IPS-15b (cell line): ENCODE results near the gene FUT8.
"Not testable (repeated sequence)": the region's sequence is repeated elsewhere in the genome, so short reads cannot be mapped to it uniquely, and the experiment has no call there.

Experiments used
- H3K27me3 ChIP-seq: one replicate; pipeline ENCODE4 v1.6.1; 2013; ENCODE audit warnings: low read length; ENCODE audit not compliant: control insufficient read depth, insufficient read depth
- H3K36me3 ChIP-seq: one replicate; pipeline ENCODE4 v1.6.1; 2013; ENCODE audit warnings: low read length; ENCODE audit not compliant: control insufficient read depth, insufficient read depth
- H3K4me1 ChIP-seq: one replicate; pipeline ENCODE4 v1.6.1; 2013; ENCODE audit warnings: mild to moderate bottlenecking, low read length; ENCODE audit not compliant: control insufficient read depth, insufficient read depth
- H3K4me3 ChIP-seq: one replicate; pipeline ENCODE4 v1.5.1; 2013; ENCODE audit warnings: low read depth, low read length
- H3K9ac ChIP-seq: one replicate; pipeline ENCODE4 v1.6.1; 2013; ENCODE audit warnings: low read depth, mild to moderate bottlenecking, low read length
- H3K9me3 ChIP-seq: one replicate; pipeline ENCODE4 v1.6.1; 2013; ENCODE audit warnings: mild to moderate bottlenecking, low read length; ENCODE audit not compliant: control insufficient read depth, insufficient read depth

FUT8 gene

GRCh38 chr14:65421201-65421981 is 8.9 kb downstream of the FUT8 start:
- no peaks in the 10 kb centered on the region for H3K27me3 ChIP-seq

GRCh38 chr14:65422088-65422834 is 9.7 kb downstream of the FUT8 start:
- H3K9me3 ChIP-seq = no peaks in the 10 kb centered on the region
- no peak overlapping the region for H3K9ac ChIP-seq
- H3K4me3 ChIP-seq = no peak overlapping the region
- no peaks in the 10 kb centered on the region for H3K4me1 ChIP-seq
- no peaks in the 10 kb centered on the region for H3K27me3 ChIP-seq
- H3K36me3 ChIP-seq = no peaks in the 10 kb centered on the region

More at GRCh38 chr14:65421201-65421981, 8.9 kb downstream of the FUT8 start:
- no peak overlapping the region for H3K4me3 ChIP-seq
- no peaks in the 10 kb centered on the region for H3K9me3 ChIP-seq
- H3K9ac ChIP-seq = no peak overlapping the region
- no peaks in the 10 kb centered on the region for H3K36me3 ChIP-seq
- H3K4me1 ChIP-seq = no peaks in the 10 kb centered on the region

DNA sequence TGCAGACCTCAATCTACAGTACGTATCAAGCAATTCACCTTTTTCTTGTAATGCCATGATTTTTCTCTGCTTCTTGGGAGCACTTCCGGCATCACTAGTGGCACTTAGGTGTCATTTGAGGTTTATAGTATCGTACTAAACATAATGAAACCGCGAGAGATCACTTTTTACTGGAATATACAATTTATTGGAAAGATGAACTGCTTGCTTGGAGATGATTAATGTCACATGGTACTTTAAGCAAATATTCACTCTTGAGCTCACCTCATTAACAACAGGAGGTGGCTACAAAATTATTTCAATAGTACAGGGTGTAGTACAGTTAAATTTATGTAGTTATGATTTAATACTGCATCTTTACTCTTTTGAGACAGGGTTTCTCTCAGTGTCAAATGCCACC is 11.5 kb downstream of the FUT8 start:
- no peaks in the 10 kb centered on the region for H3K27me3 ChIP-seq
- no peaks in the 10 kb centered on the region for H3K4me1 ChIP-seq
- no peaks in the 10 kb centered on the region for H3K36me3 ChIP-seq
- no peak overlapping the region for H3K9ac ChIP-seq
- H3K4me3 ChIP-seq = no peak overlapping the region
- H3K9me3 ChIP-seq = no peaks in the 10 kb centered on the region

DNA sequence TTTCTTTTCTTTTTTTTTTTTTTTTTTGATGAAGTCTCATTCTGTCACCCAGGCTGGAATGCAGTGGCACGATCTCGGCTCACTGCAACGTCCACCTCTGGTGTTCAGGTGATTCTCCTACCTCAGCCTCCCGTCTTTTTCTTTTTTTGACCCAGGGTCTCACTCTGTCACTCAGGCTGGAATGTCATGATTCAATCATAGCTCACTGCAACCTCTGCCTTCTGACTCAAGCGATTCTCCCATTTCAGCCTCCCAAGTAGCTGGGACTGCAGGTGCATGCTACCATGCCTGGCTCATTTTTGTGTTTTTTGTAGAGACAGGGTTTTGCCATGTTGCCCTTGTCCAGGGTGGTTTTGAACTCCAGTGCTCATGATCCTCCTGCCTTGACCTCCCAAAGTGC is 12.0 kb downstream of the FUT8 start:
- no peaks in the 10 kb centered on the region for H3K36me3 ChIP-seq
- no peak overlapping the region for H3K4me3 ChIP-seq
- H3K27me3 ChIP-seq = no peaks in the 10 kb centered on the region
- no peaks in the 10 kb centered on the region for H3K4me1 ChIP-seq
- no peak overlapping the region for H3K9ac ChIP-seq
- H3K9me3 ChIP-seq = no peaks in the 10 kb centered on the region

GRCh38 chr14:65425885-65426284 is 13.4 kb downstream of the FUT8 start:
- H3K9ac ChIP-seq = no peak overlapping the region
- H3K4me3 ChIP-seq = no peak overlapping the region
- H3K27me3 ChIP-seq = no peaks in the 10 kb centered on the region
- no peaks in the 10 kb centered on the region for H3K4me1 ChIP-seq
- no peaks in the 10 kb centered on the region for H3K9me3 ChIP-seq
- H3K36me3 ChIP-seq = no peaks in the 10 kb centered on the region

DNA sequence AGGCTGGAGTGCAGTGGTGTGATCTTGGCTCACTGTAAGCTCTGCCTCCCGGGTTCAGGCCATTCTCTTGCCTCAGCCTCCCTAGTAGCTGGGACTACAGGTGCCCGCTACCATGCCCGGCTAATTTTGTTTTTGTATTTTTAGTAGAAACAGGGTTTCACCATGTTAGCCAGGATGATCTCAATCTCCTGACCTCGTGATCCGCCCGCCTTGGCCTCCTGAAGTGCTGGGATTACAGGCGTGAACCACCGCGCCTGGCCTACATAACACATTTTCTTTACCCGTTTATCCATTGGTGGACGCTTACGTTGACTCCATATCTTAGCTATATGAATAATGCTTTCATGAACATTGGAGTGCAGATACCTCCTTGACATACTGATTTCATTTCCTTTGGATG is 14.4 kb downstream of the FUT8 start:
- not testable (repeated sequence) for H3K36me3 ChIP-seq, H3K9ac ChIP-seq, H3K9me3 ChIP-seq, H3K4me3 ChIP-seq, H3K4me1 ChIP-seq, H3K27me3 ChIP-seq

DNA sequence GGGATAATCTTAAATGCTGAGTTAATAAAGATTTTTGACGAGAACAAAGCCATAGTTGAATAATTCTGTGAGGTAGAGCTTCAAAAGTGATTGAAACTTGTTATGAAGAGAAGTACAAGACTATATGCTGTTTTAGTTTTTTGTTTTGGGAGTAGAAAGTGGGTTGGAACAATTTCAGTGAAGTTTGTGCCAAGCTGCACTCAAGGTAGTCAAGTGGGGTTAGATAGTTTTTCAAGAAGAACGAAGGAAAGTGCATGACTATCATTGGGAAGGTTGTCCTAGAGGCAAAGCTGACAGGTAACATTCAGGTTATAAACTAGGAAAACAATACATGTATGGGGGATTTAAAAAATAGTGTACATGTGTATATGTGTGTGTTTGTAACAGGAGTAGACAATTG is 16.2 kb downstream of the FUT8 start:
- no peaks in the 10 kb centered on the region for H3K9me3 ChIP-seq
- H3K4me3 ChIP-seq = no peak overlapping the region
- no peaks in the 10 kb centered on the region for H3K36me3 ChIP-seq
- peaks cover 7% of the 10 kb centered on the region for H3K4me1 ChIP-seq
- no peak overlapping the region for H3K9ac ChIP-seq
- H3K27me3 ChIP-seq = no peaks in the 10 kb centered on the region

DNA sequence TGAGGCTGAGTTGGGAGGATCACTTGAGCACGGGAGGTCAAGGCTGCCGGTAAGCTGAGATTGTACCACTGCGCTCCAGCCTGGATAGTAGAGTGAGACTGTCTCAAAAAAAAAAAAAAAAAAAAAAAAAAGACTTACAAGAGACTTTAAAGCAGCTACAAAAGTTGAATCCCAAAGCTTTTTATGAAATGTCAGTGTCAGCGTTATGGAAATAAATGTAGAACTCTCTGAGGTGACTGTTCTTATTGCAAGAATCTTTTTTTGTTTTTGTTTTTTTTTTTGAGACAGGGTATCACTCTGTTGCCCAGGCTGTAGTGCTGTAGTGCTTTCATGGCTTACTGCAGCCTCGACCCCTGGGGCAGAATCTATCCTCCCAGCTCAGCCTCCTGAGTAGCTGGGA is 17.2 kb downstream of the FUT8 start:
- no peak overlapping the region for H3K4me3 ChIP-seq
- peaks cover 14% of the 10 kb centered on the region for H3K4me1 ChIP-seq
- H3K36me3 ChIP-seq = no peaks in the 10 kb centered on the region
- H3K27me3 ChIP-seq = no peaks in the 10 kb centered on the region
- no peak overlapping the region for H3K9ac ChIP-seq
- H3K9me3 ChIP-seq = no peaks in the 10 kb centered on the region

GRCh38 chr14:65431245-65431644 is 18.7 kb downstream of the FUT8 start:
- H3K4me3 ChIP-seq = no peak overlapping the region
- peaks cover 3% of the 10 kb centered on the region for H3K36me3 ChIP-seq
- H3K27me3 ChIP-seq = no peaks in the 10 kb centered on the region
- H3K4me1 ChIP-seq = peaks cover 14% of the 10 kb centered on the region
- H3K9me3 ChIP-seq = no peaks in the 10 kb centered on the region
- H3K9ac ChIP-seq = no peak overlapping the region

- Histone ChIP-seq H3K27me3 (no peaks in the 10 kb centered on the region), H3K4me1 (peaks cover 17% of the 10 kb centered on the region), H3K36me3 (peaks cover 3% of the 10 kb centered on the region), H3K4me3 (no peak overlapping the region), H3K9me3 (no peaks in the 10 kb centered on the region), H3K9ac (no peak overlapping the region)
These were observed 19.4 kb downstream of the FUT8 start for GRCh38 chr14:65431951-65432350.

GRCh38 chr14:65432361-65432948 is 19.9 kb downstream of the FUT8 start:
- Histone ChIP-seq H3K4me1 (peaks cover 20% of the 10 kb centered on the region), H3K9me3 (no peaks in the 10 kb centered on the region), H3K4me3 (no peak overlapping the region), H3K9ac (no peak overlapping the region), H3K36me3 (peaks cover 3% of the 10 kb centered on the region), H3K27me3 (no peaks in the 10 kb centered on the region)

- H3K4me1 ChIP-seq = peaks cover 20% of the 10 kb centered on the region
- H3K9me3 ChIP-seq = no peaks in the 10 kb centered on the region
- H3K36me3 ChIP-seq = peaks cover 3% of the 10 kb centered on the region
- H3K27me3 ChIP-seq = no peaks in the 10 kb centered on the region
- H3K9ac ChIP-seq = no peak overlapping the region
- H3K4me3 ChIP-seq = no peak overlapping the region
These were observed 20.6 kb downstream of the FUT8 start for GRCh38 chr14:65433157-65433556.
